Measurements from ENCODE around the gene SRRM4.

DNA sequence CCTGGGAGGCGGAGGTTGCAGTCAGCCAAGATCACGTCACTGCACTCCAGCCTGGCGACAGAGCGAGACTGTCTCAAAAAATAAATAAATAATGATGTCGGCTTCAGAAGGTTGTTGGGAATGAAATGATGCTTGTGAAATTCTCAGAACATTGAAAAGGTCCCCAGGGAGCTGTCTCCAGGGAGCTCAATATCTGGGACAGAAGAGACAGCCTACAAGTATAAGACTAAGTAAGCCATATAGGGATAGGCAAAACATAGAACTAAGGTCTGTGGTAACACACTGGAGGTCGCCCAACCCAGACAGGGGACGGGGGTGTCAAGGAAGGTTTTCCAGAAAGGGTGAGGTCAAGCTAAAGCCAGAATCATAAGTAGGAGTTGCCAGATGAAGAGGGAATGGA, 167.9 kb downstream of the SRRM4 start:
- TF ChIP-seq, protein P1, sequence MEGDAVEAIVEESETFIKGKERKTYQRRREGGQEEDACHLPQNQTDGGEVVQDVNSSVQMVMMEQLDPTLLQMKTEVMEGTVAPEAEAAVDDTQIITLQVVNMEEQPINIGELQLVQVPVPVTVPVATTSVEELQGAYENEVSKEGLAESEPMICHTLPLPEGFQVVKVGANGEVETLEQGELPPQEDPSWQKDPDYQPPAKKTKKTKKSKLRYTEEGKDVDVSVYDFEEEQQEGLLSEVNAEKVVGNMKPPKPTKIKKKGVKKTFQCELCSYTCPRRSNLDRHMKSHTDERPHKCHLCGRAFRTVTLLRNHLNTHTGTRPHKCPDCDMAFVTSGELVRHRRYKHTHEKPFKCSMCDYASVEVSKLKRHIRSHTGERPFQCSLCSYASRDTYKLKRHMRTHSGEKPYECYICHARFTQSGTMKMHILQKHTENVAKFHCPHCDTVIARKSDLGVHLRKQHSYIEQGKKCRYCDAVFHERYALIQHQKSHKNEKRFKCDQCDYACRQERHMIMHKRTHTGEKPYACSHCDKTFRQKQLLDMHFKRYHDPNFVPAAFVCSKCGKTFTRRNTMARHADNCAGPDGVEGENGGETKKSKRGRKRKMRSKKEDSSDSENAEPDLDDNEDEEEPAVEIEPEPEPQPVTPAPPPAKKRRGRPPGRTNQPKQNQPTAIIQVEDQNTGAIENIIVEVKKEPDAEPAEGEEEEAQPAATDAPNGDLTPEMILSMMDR (IDR thresholded peaks at IDR 0.05): no peak
- TF ChIP-seq POLR2A (IDR thresholded peaks at IDR 0.05): no peak

Data from uterus (tissue), 2 donors.